ENCODE results near the gene OR2AK2. TPM values are rescaled to one million over a fixed set of nuclear protein-coding genes. Genes with fewer than 3 reads are reported as not detected.

OR2AK2 gene
- total RNA-seq, 1 experiment from 2014 or later: not detected

DNA sequence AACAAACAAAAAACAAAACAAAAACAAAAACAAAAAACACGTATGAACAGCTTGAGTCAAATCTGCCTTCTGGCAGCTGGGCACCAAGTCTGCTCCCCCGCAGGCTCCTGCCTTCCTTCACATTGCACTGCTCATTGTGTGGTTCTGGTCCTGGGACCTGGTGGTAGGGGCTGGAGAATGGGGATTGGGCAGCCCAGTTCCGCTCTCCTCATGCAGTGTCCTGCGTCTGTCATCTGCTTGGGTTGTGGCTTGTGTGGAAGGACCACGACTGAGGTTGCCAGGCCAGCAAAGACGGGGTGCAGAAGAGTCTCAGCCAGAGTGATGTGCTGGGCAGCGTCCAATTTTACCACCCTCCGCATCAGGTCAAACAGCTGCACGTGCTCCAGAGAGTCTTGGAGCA lies 29.3 kb upstream of the OR2AK2 start:
- H3K36me3 ChIP-seq (ENCODE audit: control insufficient read depth in 1 of 2, insufficient read depth in 2 of 2, low read length in 2 of 2): no peaks in the 10 kb centered on the region
- H4K20me1 ChIP-seq (ENCODE audit: insufficient read depth): no peaks in the 10 kb centered on the region
- POLR2A ChIA-PET: no interaction called here
- H3K4me3 ChIP-seq (replicated peaks in 1 of 2; ENCODE audit: low read depth in 1 of 2, low read length in 2 of 2): no peak overlapping the region
- DNase-seq (ENCODE audit: low read depth, low spot score): no peak
- TF ChIP-seq ZNF274 (IDR thresholded peaks at IDR 0.05; ENCODE audit: low read depth, low read length) (no peak), ZFX (IDR thresholded peaks at IDR 0.05) (no peak), YY1 (IDR thresholded peaks at IDR 0.05; ENCODE audit: extremely low read depth, insufficient replicate concordance, low read depth, low read length) (no peak), FOSL1 (IDR thresholded peaks at IDR 0.05; ENCODE audit: low read depth) (no peak), SRF (IDR thresholded peaks at IDR 0.05; ENCODE audit: low read depth) (no peak), RAD21 (IDR thresholded peaks at IDR 0.05; ENCODE audit: low read depth) (no peak), POLR2AphosphoS5 (IDR thresholded peaks at IDR 0.05; ENCODE audit: low read depth, low read length) (no peak), EGR1 (IDR thresholded peaks at IDR 0.05; ENCODE audit: low read depth) (no peak), CBX3 (IDR thresholded peaks at IDR 0.05; ENCODE audit: low read depth) (no peak), CEBPB (IDR thresholded peaks at IDR 0.05; ENCODE audit: low read depth) (no peak), POLR2A (IDR thresholded peaks at IDR 0.05; ENCODE audit: borderline replicate concordance, extremely low read depth, insufficient read depth, insufficient read length) (no peak), TCF7L2 (IDR thresholded peaks at IDR 0.05; ENCODE audit: borderline replicate concordance, extremely low read depth, insufficient read depth, insufficient read length) (no peak), EZH2 (IDR thresholded peaks at IDR 0.05) (no peak)
- TF ChIP-seq, protein P1, sequence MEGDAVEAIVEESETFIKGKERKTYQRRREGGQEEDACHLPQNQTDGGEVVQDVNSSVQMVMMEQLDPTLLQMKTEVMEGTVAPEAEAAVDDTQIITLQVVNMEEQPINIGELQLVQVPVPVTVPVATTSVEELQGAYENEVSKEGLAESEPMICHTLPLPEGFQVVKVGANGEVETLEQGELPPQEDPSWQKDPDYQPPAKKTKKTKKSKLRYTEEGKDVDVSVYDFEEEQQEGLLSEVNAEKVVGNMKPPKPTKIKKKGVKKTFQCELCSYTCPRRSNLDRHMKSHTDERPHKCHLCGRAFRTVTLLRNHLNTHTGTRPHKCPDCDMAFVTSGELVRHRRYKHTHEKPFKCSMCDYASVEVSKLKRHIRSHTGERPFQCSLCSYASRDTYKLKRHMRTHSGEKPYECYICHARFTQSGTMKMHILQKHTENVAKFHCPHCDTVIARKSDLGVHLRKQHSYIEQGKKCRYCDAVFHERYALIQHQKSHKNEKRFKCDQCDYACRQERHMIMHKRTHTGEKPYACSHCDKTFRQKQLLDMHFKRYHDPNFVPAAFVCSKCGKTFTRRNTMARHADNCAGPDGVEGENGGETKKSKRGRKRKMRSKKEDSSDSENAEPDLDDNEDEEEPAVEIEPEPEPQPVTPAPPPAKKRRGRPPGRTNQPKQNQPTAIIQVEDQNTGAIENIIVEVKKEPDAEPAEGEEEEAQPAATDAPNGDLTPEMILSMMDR (IDR thresholded peaks at IDR 0.05 in 2 of 3, conservative IDR thresholded peaks at IDR 0.05 in 1 of 3; ENCODE audit: borderline replicate concordance in 1 of 3, insufficient read depth in 1 of 3, low read depth in 2 of 3, low read length in 2 of 3): no peak
- TF ChIP-seq, protein P2, sequence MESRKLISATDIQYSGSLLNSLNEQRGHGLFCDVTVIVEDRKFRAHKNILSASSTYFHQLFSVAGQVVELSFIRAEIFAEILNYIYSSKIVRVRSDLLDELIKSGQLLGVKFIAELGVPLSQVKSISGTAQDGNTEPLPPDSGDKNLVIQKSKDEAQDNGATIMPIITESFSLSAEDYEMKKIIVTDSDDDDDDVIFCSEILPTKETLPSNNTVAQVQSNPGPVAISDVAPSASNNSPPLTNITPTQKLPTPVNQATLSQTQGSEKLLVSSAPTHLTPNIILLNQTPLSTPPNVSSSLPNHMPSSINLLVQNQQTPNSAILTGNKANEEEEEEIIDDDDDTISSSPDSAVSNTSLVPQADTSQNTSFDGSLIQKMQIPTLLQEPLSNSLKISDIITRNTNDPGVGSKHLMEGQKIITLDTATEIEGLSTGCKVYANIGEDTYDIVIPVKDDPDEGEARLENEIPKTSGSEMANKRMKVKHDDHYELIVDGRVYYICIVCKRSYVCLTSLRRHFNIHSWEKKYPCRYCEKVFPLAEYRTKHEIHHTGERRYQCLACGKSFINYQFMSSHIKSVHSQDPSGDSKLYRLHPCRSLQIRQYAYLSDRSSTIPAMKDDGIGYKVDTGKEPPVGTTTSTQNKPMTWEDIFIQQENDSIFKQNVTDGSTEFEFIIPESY (IDR thresholded peaks at IDR 0.05; ENCODE audit: extremely low read depth, insufficient replicate concordance, low read length): no peak
- TF ChIP-seq, protein P3, sequence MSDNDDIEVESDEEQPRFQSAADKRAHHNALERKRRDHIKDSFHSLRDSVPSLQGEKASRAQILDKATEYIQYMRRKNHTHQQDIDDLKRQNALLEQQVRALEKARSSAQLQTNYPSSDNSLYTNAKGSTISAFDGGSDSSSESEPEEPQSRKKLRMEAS (IDR thresholded peaks at IDR 0.05): no peak
- TF ChIP-seq, protein P4, sequence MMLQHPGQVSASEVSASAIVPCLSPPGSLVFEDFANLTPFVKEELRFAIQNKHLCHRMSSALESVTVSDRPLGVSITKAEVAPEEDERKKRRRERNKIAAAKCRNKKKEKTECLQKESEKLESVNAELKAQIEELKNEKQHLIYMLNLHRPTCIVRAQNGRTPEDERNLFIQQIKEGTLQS (IDR thresholded peaks at IDR 0.05): no peak
- TF ChIP-seq, protein P5, sequence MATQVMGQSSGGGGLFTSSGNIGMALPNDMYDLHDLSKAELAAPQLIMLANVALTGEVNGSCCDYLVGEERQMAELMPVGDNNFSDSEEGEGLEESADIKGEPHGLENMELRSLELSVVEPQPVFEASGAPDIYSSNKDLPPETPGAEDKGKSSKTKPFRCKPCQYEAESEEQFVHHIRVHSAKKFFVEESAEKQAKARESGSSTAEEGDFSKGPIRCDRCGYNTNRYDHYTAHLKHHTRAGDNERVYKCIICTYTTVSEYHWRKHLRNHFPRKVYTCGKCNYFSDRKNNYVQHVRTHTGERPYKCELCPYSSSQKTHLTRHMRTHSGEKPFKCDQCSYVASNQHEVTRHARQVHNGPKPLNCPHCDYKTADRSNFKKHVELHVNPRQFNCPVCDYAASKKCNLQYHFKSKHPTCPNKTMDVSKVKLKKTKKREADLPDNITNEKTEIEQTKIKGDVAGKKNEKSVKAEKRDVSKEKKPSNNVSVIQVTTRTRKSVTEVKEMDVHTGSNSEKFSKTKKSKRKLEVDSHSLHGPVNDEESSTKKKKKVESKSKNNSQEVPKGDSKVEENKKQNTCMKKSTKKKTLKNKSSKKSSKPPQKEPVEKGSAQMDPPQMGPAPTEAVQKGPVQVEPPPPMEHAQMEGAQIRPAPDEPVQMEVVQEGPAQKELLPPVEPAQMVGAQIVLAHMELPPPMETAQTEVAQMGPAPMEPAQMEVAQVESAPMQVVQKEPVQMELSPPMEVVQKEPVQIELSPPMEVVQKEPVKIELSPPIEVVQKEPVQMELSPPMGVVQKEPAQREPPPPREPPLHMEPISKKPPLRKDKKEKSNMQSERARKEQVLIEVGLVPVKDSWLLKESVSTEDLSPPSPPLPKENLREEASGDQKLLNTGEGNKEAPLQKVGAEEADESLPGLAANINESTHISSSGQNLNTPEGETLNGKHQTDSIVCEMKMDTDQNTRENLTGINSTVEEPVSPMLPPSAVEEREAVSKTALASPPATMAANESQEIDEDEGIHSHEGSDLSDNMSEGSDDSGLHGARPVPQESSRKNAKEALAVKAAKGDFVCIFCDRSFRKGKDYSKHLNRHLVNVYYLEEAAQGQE (IDR thresholded peaks at IDR 0.05; ENCODE audit: low read depth): no peak
- intact Hi-C loops (cut with micrococcal nuclease): no loop called here
- RAD21 ChIA-PET (ENCODE audit: low non-redundant PET in 1 of 2, low total read pairs in 2 of 2, uncharacterized antibody in 2 of 2, unreplicated experiment in 2 of 2): no interaction called here
- no peaks in the 10 kb centered on the region for H3K4me1 ChIP-seq (ENCODE audit: control insufficient read depth in 1 of 2, insufficient read depth in 2 of 2, low read length in 2 of 2)
- H3K27ac ChIP-seq (ENCODE audit: low read depth, low read length): no peak overlapping the region
- H2AFZ ChIP-seq (ENCODE audit: low read depth, low read length, poor library complexity, severe bottlenecking): no peak overlapping the region
- no peaks in the 10 kb centered on the region for H3K9me2 ChIP-seq (ENCODE audit: insufficient read depth)
- H3K9ac ChIP-seq (ENCODE audit: low read length): no peak overlapping the region
- BruUV-seq (replicated peaks): no TSS peak
- H3K79me2 ChIP-seq (ENCODE audit: insufficient read depth, low read length): no peaks in the 10 kb centered on the region
- CTCF ChIA-PET: no interaction called here
- no peak for ATAC-seq
- no peaks in the 10 kb centered on the region for H3K27me3 ChIP-seq (ENCODE audit: insufficient read depth, low read length)
- H3K9me3 ChIP-seq (ENCODE audit: control insufficient read depth in 1 of 2, insufficient read depth in 1 of 2, low read depth in 1 of 2, low read length in 2 of 2): peaks cover 0 to 5% of the 10 kb centered on the region in 2 experiments; a peak in 1 of 4 replicates
- H3K4me2 ChIP-seq (ENCODE audit: low read length): no peak overlapping the region
